Esophagus squamous epithelium (tissue), 5 donors: ENCODE results near the gene UQCRC1. TPM values are rescaled to one million over a fixed set of nuclear protein-coding genes. Genes with fewer than 3 reads are reported as not detected.

ENCODE experiments used
- DNase-seq: peaks from one replicate; lab custom pipeline; 2025; lab: John Stamatoyannopoulos, UW
- H3K27ac ChIP-seq, 4 donors: fragments of 200-600 bp; sonication (generic); one replicate each; pipeline ENCODE4 v1.5.1; 2016 to 2019; ENCODE audit warnings: mild to moderate bottlenecking in 1 of 4
- H3K27me3 ChIP-seq, 4 donors: fragments of 200-600 bp; sonication (generic); 1 replicate in 3 of 4; 2 replicates in 1 of 4; pipeline versions ENCODE4 v1.5.1 to v1.6.0; 2017 to 2021; ENCODE audit warnings: antibody characterized with exemption in 1 of 4
- H3K36me3 ChIP-seq, 3 donors: fragments of 200-600 bp; sonication (generic); one replicate each; pipeline ENCODE4 v1.5.1; 2016 to 2019
- H3K4me1 ChIP-seq, 3 donors: fragments of 200-600 bp; sonication (generic); one replicate each; pipeline ENCODE4 v1.5.1; 2017 to 2019
- H3K4me3 ChIP-seq, 4 donors: fragments of 200-600 bp; sonication (generic); 1 replicate in 3 of 4; 2 replicates in 1 of 4; pipeline ENCODE4 v1.5.1; 2016 to 2019; ENCODE audit warnings: mild to moderate bottlenecking in 2 of 4, moderate library complexity in 1 of 4
- H3K9me3 ChIP-seq, 3 donors: fragments of 200-600 bp; sonication (generic); one replicate each; pipeline ENCODE4 v1.5.1; 2016 to 2019
- POLR2A ChIP-seq, 4 donors: fragments of 450-650 bp; IDR thresholded peaks; one replicate each; pipeline ENCODE4 v1.6.1; 2017; ENCODE audit warnings: antibody characterized with exemption in 4 of 4, mild to moderate bottlenecking in 4 of 4, moderate library complexity in 3 of 4
- WGBS, 2 donors: methylation state at CpG; one replicate each; pipeline ENCODE4 v1.1.5; 2018; 5-methylcytosine and 5-hydroxymethylcytosine counted together
- intact Hi-C: fragments of 100-400 bp; cut with DNase I; formaldehyde crosslinking; loops from one replicate; pipeline ENCODE4 v1.15.0; 2022
- total RNA-seq, 4 donors: library from RNA; depleted of rRNA; stranded (reverse); fragments of >200 nt; gene quantifications; one replicate each; pipeline ENCODE4 v1.1.0, GENCODE V29; 2016
- TF ChIP-seq, protein P1 (sequence below), 6 experiments: fragments of 450-650 bp in 4 of 6; fragments of 200-600 bp in 2 of 6; sonication (generic) in 2 of 6; IDR thresholded peaks; one replicate each; pipeline ENCODE4 v1.5.1; 2016 to 2019; ENCODE audit warnings: antibody characterized with exemption in 6 of 6, mild to moderate bottlenecking in 4 of 6, moderate library complexity in 4 of 6
- donor health status: DM: yes; HTN: yes; CAD: no.

UQCRC1 gene
- total RNA-seq, 4 donors from 2014 or later: 213 to 471 (median 356) TPM

DNA sequence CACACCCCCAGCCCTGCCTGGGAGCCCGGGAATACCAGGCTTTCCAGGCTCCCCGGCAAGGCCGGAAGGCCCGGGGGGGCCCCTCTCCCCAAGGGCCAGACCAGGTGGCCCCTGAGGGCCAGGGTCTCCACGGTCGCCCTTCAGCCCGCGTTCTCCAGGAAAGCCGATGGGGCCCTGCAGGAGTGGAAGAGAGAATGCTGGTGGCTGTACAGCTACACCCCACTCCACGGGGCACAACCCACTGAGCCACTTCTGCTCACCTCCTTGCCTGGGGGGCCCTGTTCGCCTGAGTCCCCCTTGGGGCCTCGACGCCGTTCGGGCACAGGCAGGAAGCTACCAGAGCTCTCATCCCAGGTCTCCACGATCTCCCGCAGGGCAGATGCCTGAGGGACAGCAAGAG, 34.1 kb downstream of the UQCRC1 start:
- H3K27ac ChIP-seq: no peak overlapping the region
- peaks cover 0 to 5% (median 0%) of the 10 kb centered on the region in 3 donors for H3K4me1 ChIP-seq
- 70% methylated on average over 2 of the region's 17 CpGs; no CpG with 5 or more reads in 1 of the 2 donors for whole genome bisulfite sequencing, 2 donors
- no peaks in the 10 kb centered on the region for H3K9me3 ChIP-seq
- TF ChIP-seq, protein P1, sequence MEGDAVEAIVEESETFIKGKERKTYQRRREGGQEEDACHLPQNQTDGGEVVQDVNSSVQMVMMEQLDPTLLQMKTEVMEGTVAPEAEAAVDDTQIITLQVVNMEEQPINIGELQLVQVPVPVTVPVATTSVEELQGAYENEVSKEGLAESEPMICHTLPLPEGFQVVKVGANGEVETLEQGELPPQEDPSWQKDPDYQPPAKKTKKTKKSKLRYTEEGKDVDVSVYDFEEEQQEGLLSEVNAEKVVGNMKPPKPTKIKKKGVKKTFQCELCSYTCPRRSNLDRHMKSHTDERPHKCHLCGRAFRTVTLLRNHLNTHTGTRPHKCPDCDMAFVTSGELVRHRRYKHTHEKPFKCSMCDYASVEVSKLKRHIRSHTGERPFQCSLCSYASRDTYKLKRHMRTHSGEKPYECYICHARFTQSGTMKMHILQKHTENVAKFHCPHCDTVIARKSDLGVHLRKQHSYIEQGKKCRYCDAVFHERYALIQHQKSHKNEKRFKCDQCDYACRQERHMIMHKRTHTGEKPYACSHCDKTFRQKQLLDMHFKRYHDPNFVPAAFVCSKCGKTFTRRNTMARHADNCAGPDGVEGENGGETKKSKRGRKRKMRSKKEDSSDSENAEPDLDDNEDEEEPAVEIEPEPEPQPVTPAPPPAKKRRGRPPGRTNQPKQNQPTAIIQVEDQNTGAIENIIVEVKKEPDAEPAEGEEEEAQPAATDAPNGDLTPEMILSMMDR (IDR thresholded peaks at IDR 0.05): no peak
- no peak for TF ChIP-seq POLR2A (IDR thresholded peaks at IDR 0.05)
- no peaks in the 10 kb centered on the region for H3K27me3 ChIP-seq
- intact Hi-C loops: no loop called here
- H3K4me3 ChIP-seq: no peak overlapping the region
- no peak for DNase-seq
- peaks cover 0 to 97% (median 0%) of the 10 kb centered on the region in 3 donors for H3K36me3 ChIP-seq

DNA sequence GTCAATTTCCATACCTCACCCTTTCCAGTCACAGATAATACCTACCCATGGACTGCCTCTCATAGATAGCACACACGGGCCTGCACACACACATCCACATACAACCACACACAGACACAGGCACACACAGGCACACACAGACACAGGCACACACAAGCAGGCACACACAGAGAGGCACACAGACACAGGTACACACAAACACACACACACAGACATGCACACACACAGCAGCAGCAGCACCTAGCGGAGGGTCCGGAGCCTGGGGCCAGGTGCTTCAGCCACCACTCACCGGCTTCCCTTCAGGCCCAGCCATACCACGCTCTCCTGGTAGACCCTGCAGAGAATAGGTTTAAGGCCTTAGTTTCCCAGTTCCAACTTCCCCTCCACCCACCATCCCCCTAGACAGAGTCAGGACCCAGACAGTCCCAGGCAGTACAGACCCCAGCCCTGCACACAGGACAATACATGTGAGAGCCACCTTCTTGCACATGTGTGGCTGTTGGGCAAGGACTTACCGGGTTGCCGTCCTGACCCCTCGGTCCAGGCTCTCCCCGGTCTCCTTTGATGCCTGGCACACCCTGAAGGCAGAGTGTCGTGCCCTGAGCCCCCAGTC, 35.4 kb downstream of the UQCRC1 start:
- peaks cover 0 to 95% (median 0%) of the 10 kb centered on the region in 3 donors for H3K36me3 ChIP-seq
- TF ChIP-seq, protein P1 (IDR thresholded peaks at IDR 0.05): no peak
- no peak for TF ChIP-seq POLR2A (IDR thresholded peaks at IDR 0.05)
- H3K4me1 ChIP-seq: peaks cover 0 to 5% (median 0%) of the 10 kb centered on the region in 3 donors
- H3K9me3 ChIP-seq: no peaks in the 10 kb centered on the region
- H3K27me3 ChIP-seq: no peaks in the 10 kb centered on the region
- no peak for DNase-seq
- no peak overlapping the region for H3K4me3 ChIP-seq
- whole genome bisulfite sequencing, 2 donors: 88 to 95% methylated on average over 3 to 6 of the region's 10 CpGs
- intact Hi-C loops: no loop called here
- H3K27ac ChIP-seq: no peak overlapping the region

DNA sequence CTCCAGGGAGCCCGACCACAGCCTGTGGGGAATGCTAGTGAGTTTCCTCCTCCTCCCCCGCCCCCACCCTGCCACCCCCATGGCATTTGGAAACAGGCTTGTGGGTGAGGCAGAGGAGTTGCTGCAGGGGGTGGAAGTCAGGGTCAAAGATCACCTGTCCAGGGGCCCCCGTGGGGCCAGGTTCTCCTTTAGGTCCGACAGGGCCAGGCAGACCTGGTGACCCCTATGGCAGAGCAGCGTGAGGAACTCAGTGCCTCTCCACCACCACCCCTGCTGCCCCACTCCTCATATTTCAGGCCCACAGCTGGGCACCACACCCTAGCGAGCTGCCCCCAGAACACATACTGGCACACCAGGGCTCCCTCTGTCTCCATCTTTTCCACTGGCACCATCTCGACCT, 36.9 kb downstream of the UQCRC1 start:
- H3K27me3 ChIP-seq: no peaks in the 10 kb centered on the region
- peaks cover 0 to 95% (median 0%) of the 10 kb centered on the region in 3 donors for H3K36me3 ChIP-seq
- no peak overlapping the region for H3K27ac ChIP-seq
- H3K4me3 ChIP-seq: no peak overlapping the region
- H3K4me1 ChIP-seq: peaks cover 0 to under 1% (median 0%) of the 10 kb centered on the region in 3 donors
- no peaks in the 10 kb centered on the region for H3K9me3 ChIP-seq
- TF ChIP-seq POLR2A (IDR thresholded peaks at IDR 0.05): no peak
- TF ChIP-seq, protein P1 (IDR thresholded peaks at IDR 0.05): no peak
- intact Hi-C loops: no loop called here
- WGBS, 2 donors: 86 to 93% methylated on average over 2 to 4 of the region's 7 CpGs
- no peak for DNase-seq

DNA sequence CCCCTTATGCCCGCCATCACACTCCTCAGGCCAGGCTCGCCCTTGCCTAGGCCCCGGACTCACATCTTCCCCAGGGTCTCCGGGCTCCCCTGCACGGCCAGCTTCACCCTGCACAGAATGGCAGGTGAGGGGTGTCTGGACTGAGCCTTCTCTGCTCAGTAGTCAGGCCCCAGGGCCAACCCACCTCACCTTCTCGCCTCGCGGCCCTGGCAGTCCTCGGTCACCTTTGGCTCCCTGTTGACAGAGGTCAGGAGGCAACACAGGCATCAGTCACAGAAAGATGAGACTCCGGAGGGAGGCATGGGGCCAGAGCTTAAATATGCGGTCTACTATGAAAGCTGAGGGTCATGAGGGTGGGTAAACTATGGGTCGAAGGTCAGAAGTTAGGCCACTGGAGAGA, 37.5 kb downstream of the UQCRC1 start:
- Histone ChIP-seq H3K27me3 (no peaks in the 10 kb centered on the region), H3K4me3 (no peak overlapping the region), H3K27ac (no peak overlapping the region), H3K4me1 (no peaks in the 10 kb centered on the region), H3K36me3 (peaks cover 0 to 95% (median 0%) of the 10 kb centered on the region in 3 donors), H3K9me3 (no peaks in the 10 kb centered on the region)
- TF ChIP-seq, protein P1 (IDR thresholded peaks at IDR 0.05): no peak
- no peak for TF ChIP-seq POLR2A (IDR thresholded peaks at IDR 0.05)
- intact Hi-C loops: no loop called here
- no peak for DNase-seq
- WGBS, 2 donors: 92 to 100% methylated on average over 1 to 9 of the region's 12 CpGs

DNA sequence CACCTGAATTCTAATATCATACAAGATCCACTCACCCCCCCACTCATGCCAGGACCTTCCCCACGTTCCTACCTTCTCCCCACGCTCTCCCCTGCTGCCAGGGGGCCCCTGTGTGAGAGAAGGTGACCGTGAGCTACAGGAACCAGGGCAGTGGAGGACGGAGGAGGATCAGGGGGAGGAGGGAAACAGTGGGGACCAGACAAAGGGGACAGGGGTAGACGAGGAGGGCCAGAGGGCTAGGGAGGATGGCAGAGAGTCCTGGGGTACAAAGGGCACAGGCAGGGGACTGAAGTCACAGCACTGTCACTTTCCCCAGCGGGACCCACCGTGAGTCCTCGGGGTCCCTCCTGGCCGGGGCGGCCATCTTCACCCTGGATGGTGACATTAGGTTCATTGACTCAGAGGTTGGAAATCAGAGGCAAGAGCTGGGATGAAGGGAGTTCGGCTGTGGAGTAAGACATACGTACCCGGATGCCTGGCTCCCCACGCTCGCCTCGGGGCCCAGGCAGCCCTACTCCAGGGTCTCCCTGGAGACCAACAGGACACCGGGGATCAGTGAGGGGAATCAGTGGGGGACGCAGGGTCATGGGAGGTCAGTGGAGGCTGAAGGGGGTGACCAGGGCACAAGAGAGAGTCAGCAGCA, 39.5 kb downstream of the UQCRC1 start:
- no peak overlapping the region for H3K27ac ChIP-seq
- DNase-seq: no peak
- WGBS, 2 donors: 82 to 84% methylated on average over 8 to 17 of the region's 18 CpGs
- no peaks in the 10 kb centered on the region for H3K27me3 ChIP-seq
- no peak overlapping the region for H3K4me3 ChIP-seq
- TF ChIP-seq POLR2A (IDR thresholded peaks at IDR 0.05): no peak
- TF ChIP-seq, protein P1 (IDR thresholded peaks at IDR 0.05): no peak
- H3K4me1 ChIP-seq: peaks cover 4 to 9% (median 4%) of the 10 kb centered on the region in 3 donors
- intact Hi-C loops: no loop called here
- H3K36me3 ChIP-seq: peaks cover 0 to 83% (median 0%) of the 10 kb centered on the region in 3 donors
- H3K9me3 ChIP-seq: no peaks in the 10 kb centered on the region
